DND-41 (cell line): ENCODE results near the gene RPTN.

Source experiments
- CTCF ChIP-seq: IDR thresholded peaks from 2 replicates; pipeline ENCODE4 v1.5.1; 2012; ENCODE audit warnings: borderline replicate concordance, low read length, moderate library complexity, mild to moderate bottlenecking; ENCODE audit not compliant: poor library complexity, severe bottlenecking; ENCODE audit errors: extremely low read depth
- EZH2 ChIP-seq: IDR thresholded peaks from 3 replicates; pipeline ENCODE4 v1.6.1; 2012; ENCODE audit warnings: borderline replicate concordance, low read depth, mild to moderate bottlenecking, moderate library complexity, low read length, inconsistent platforms; ENCODE audit not compliant: severe bottlenecking

- no peak for TF ChIP-seq CTCF
- no peak for TF ChIP-seq EZH2
Measured at GRCh38 chr1:152110365-152110859, 48.6 kb downstream of the RPTN start.
